ENCODE data around the gene PDE11A. TPM values are rescaled to one million over a fixed set of nuclear protein-coding genes. Genes with fewer than 3 reads are reported as not detected.

PDE11A gene
- total and polyA plus RNA-seq, 2 of the 13 experiments (the other 11 are each of a cell fraction or from before 2014, with no cell fraction given): 1.2 to 1.7 TPM

DNA sequence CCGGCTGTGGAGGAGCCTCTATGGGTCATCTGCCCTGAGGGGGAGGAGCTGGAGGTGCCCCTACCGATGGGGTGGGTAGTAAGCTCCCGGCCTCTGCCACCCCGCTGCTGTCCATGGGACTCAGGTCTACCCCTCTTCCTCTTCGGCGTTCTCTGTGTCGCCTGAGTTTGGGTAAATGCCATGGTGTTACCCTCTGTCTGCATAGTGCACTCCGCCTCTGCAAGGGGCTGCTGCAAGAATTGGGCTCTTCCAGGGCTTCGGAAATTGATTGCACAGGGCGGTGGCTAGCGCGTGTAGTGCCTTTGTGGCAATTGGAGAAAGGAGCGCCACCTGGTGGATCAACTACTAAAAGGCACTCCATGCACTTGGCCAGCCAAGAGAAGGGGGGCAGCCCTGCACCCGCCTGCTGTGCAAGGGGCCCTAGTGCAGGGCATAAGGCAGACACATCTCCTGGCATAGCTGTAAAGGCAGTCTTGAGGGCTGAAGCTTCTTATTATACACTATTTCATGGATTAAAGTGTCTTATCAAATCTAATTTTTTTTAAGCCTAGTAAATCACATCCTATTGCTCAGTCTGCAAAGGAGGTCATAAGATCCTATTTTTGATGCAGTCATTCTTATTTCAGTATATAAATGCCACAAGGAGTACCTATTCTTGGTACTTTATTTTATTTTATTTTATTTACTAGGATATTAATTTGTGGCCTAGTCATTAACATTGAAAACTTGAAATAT is 308.9 kb downstream of the PDE11A start (continued):
- TF ChIP-seq, protein P1, sequence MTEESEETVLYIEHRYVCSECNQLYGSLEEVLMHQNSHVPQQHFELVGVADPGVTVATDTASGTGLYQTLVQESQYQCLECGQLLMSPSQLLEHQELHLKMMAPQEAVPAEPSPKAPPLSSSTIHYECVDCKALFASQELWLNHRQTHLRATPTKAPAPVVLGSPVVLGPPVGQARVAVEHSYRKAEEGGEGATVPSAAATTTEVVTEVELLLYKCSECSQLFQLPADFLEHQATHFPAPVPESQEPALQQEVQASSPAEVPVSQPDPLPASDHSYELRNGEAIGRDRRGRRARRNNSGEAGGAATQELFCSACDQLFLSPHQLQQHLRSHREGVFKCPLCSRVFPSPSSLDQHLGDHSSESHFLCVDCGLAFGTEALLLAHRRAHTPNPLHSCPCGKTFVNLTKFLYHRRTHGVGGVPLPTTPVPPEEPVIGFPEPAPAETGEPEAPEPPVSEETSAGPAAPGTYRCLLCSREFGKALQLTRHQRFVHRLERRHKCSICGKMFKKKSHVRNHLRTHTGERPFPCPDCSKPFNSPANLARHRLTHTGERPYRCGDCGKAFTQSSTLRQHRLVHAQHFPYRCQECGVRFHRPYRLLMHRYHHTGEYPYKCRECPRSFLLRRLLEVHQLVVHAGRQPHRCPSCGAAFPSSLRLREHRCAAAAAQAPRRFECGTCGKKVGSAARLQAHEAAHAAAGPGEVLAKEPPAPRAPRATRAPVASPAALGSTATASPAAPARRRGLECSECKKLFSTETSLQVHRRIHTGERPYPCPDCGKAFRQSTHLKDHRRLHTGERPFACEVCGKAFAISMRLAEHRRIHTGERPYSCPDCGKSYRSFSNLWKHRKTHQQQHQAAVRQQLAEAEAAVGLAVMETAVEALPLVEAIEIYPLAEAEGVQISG (CRISPR knock-in tag; IDR thresholded peaks at IDR 0.05): peak; percentile 54
- TF ChIP-seq, protein P2, sequence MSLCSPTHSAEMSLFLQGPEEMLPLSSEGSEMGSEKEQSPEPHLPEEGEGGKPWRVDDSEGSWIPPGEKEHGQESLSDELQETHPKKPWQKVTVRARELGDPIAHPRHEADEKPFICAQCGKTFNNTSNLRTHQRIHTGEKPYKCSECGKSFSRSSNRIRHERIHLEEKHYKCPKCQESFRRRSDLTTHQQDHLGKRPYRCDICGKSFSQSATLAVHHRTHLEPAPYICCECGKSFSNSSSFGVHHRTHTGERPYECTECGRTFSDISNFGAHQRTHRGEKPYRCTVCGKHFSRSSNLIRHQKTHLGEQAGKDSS (CRISPR knock-in tag; IDR thresholded peaks at IDR 0.05; ENCODE audit: borderline replicate concordance, low read depth): peak; percentile 50; the same call in 1 of the 2 replicates
- TF ChIP-seq, protein P3, sequence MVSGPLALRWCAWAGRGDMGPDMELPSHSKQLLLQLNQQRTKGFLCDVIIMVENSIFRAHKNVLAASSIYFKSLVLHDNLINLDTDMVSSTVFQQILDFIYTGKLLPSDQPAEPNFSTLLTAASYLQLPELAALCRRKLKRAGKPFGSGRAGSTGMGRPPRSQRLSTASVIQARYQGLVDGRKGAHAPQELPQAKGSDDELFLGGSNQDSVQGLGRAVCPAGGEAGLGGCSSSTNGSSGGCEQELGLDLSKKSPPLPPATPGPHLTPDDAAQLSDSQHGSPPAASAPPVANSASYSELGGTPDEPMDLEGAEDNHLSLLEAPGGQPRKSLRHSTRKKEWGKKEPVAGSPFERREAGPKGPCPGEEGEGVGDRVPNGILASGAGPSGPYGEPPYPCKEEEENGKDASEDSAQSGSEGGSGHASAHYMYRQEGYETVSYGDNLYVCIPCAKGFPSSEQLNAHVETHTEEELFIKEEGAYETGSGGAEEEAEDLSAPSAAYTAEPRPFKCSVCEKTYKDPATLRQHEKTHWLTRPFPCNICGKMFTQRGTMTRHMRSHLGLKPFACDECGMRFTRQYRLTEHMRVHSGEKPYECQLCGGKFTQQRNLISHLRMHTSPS (CRISPR knock-in tag; IDR thresholded peaks at IDR 0.05; ENCODE audit: low read depth): 0 out of 2 replicates have a peak, but pooled peaks have one; percentile 17
- TF ChIP-seq, protein P4, sequence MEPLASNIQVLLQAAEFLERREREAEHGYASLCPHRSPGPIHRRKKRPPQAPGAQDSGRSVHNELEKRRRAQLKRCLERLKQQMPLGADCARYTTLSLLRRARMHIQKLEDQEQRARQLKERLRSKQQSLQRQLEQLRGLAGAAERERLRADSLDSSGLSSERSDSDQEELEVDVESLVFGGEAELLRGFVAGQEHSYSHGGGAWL (CRISPR knock-in tag; IDR thresholded peaks at IDR 0.05): no peak
- TF ChIP-seq STAT5B (CRISPR knock-in tag; IDR thresholded peaks at IDR 0.05) (no peak), ZNF138 (CRISPR knock-in tag; IDR thresholded peaks at IDR 0.05; ENCODE audit: low read depth) (no peak), ARNT2 (CRISPR knock-in tag; IDR thresholded peaks at IDR 0.05; ENCODE audit: low read depth) (no peak), ZNF3 (CRISPR knock-in tag; IDR thresholded peaks at IDR 0.05) (no peak), SALL2 (CRISPR knock-in tag; IDR thresholded peaks at IDR 0.05) (no peak), MEIS2 (CRISPR knock-in tag; IDR thresholded peaks at IDR 0.05) (no peak)
- TF ChIP-seq, protein P5, sequence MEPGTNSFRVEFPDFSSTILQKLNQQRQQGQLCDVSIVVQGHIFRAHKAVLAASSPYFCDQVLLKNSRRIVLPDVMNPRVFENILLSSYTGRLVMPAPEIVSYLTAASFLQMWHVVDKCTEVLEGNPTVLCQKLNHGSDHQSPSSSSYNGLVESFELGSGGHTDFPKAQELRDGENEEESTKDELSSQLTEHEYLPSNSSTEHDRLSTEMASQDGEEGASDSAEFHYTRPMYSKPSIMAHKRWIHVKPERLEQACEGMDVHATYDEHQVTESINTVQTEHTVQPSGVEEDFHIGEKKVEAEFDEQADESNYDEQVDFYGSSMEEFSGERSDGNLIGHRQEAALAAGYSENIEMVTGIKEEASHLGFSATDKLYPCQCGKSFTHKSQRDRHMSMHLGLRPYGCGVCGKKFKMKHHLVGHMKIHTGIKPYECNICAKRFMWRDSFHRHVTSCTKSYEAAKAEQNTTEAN (CRISPR knock-in tag; conservative IDR thresholded peaks at IDR 0.05): no peak
- TF ChIP-seq, protein P6, sequence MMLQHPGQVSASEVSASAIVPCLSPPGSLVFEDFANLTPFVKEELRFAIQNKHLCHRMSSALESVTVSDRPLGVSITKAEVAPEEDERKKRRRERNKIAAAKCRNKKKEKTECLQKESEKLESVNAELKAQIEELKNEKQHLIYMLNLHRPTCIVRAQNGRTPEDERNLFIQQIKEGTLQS (CRISPR knock-in tag; IDR thresholded peaks at IDR 0.05): no peak
- TF ChIP-seq, protein P7, sequence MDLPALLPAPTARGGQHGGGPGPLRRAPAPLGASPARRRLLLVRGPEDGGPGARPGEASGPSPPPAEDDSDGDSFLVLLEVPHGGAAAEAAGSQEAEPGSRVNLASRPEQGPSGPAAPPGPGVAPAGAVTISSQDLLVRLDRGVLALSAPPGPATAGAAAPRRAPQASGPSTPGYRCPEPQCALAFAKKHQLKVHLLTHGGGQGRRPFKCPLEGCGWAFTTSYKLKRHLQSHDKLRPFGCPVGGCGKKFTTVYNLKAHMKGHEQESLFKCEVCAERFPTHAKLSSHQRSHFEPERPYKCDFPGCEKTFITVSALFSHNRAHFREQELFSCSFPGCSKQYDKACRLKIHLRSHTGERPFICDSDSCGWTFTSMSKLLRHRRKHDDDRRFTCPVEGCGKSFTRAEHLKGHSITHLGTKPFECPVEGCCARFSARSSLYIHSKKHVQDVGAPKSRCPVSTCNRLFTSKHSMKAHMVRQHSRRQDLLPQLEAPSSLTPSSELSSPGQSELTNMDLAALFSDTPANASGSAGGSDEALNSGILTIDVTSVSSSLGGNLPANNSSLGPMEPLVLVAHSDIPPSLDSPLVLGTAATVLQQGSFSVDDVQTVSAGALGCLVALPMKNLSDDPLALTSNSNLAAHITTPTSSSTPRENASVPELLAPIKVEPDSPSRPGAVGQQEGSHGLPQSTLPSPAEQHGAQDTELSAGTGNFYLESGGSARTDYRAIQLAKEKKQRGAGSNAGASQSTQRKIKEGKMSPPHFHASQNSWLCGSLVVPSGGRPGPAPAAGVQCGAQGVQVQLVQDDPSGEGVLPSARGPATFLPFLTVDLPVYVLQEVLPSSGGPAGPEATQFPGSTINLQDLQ (CRISPR knock-in tag; IDR thresholded peaks at IDR 0.05): no peak
- TF ChIP-seq, protein P8, sequence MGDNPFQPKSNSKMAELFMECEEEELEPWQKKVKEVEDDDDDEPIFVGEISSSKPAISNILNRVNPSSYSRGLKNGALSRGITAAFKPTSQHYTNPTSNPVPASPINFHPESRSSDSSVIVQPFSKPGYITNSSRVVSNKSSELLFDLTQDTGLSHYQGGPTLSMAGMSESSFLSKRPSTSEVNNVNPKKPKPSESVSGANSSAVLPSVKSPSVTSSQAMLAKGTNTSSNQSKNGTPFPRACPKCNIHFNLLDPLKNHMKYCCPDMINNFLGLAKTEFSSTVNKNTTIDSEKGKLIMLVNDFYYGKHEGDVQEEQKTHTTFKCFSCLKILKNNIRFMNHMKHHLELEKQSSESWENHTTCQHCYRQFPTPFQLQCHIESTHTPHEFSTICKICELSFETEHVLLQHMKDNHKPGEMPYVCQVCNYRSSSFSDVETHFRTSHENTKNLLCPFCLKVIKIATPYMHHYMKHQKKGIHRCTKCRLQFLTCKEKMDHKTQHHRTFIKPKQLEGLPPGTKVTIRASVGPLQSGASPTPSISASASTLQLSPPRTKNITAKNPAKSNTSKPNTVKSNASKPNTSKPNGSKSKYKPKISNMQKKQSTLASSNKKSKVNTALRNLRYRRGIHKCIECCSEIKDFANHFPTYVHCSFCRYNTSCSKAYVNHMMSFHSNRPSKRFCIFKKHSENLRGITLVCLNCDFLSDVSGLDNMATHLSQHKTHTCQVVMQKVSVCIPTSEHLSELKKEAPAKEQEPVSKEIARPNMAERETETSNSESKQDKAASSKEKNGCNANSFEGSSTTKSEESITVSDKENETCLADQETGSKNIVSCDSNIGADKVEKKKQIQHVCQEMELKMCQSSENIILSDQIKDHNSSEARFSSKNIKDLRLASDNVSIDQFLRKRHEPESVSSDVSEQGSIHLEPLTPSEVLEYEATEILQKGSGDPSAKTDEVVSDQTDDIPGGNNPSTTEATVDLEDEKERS (CRISPR knock-in tag; IDR thresholded peaks at IDR 0.05): no peak
